Ishikawa (cell line): ENCODE results near the gene FBRSL1.

ENCODE experiments used
- CEBPB ChIP-seq: IDR thresholded peaks from 2 replicates; pipeline ENCODE4 v1.6.1; 2012
- CREB1 ChIP-seq: IDR thresholded peaks from 2 replicates; pipeline ENCODE4 v1.6.1; 2012; ENCODE audit warnings: low read depth
- EGR1 ChIP-seq: IDR thresholded peaks from 2 replicates; pipeline ENCODE4 v1.6.1; 2012
- EP300 ChIP-seq: IDR thresholded peaks from 2 replicates; pipeline ENCODE4 v1.6.1; 2012; ENCODE audit warnings: borderline replicate concordance
- FOXM1 ChIP-seq: IDR thresholded peaks from 2 replicates; pipeline ENCODE4 v1.6.1; 2012; ENCODE audit warnings: low read depth, borderline replicate concordance
- MAX ChIP-seq: IDR thresholded peaks from 2 replicates; pipeline ENCODE4 v1.6.1; 2012
- NFIC ChIP-seq: IDR thresholded peaks from 2 replicates; pipeline ENCODE4 v1.6.1; 2012
- RAD21 ChIP-seq: IDR thresholded peaks from 2 replicates; pipeline ENCODE4 v1.6.1; 2012; ENCODE audit warnings: low read depth
- REST ChIP-seq: IDR thresholded peaks from 2 replicates; pipeline ENCODE4 v1.6.1; 2012; ENCODE audit warnings: low read depth, mild to moderate bottlenecking
- TAF1 ChIP-seq: IDR thresholded peaks from 2 replicates; pipeline ENCODE4 v1.6.1; 2012; ENCODE audit warnings: low read depth, mild to moderate bottlenecking
- TCF12 ChIP-seq: IDR thresholded peaks from 2 replicates; pipeline ENCODE4 v1.6.1; 2012; ENCODE audit warnings: low read depth
- TEAD4 ChIP-seq: IDR thresholded peaks from 2 replicates; pipeline ENCODE4 v1.6.1; 2012
- USF1 ChIP-seq: IDR thresholded peaks from 2 replicates; pipeline ENCODE4 v1.6.1; 2012
- YY1 ChIP-seq: IDR thresholded peaks from 2 replicates; pipeline ENCODE4 v1.6.1; 2012; ENCODE audit warnings: low read depth
- ZBTB7A ChIP-seq: IDR thresholded peaks from 2 replicates; pipeline ENCODE4 v1.6.1; 2012; ENCODE audit warnings: low read depth

FBRSL1 gene

GRCh38 chr12:132489602-132490266 lies at the start of gene FBRSL1:
Gene FBRSL1 (plus strand): TSS chr12:132490151.
- no peak for TF ChIP-seq RAD21
- TF ChIP-seq ZBTB7A, result peak; percentile 83

GRCh38 chr12:132441871-132442863 lies 47.8 kb upstream of the FBRSL1 start:
- no peak for TF ChIP-seq CREB1
- no peak for TF ChIP-seq TEAD4
- no peak for TF ChIP-seq CEBPB
- TF ChIP-seq TCF12, result no peak
- no peak for TF ChIP-seq USF1

- no peak for TF ChIP-seq TEAD4
- no peak for TF ChIP-seq ZBTB7A
- TF ChIP-seq FOXM1, result no peak
- no peak for TF ChIP-seq CREB1
- no peak for TF ChIP-seq EGR1
- no peak for TF ChIP-seq EP300
Observed at GRCh38 chr12:132443091-132443490, 46.9 kb upstream of the FBRSL1 start.

- TF ChIP-seq EP300, result no peak
- TF ChIP-seq CEBPB, result no peak
- no peak for TF ChIP-seq USF1
- no peak for TF ChIP-seq TCF12
- no peak for TF ChIP-seq REST
- no peak for TF ChIP-seq MAX
- TF ChIP-seq RAD21, result no peak
- no peak for TF ChIP-seq TAF1
- TF ChIP-seq CREB1, result no peak
- no peak for TF ChIP-seq YY1
- no peak for TF ChIP-seq FOXM1
- TF ChIP-seq ZBTB7A, result no peak
Observed at GRCh38 chr12:132444283-132444682, 45.7 kb upstream of the FBRSL1 start.

- TF ChIP-seq CEBPB (no peak), FOXM1 (no peak), TAF1 (no peak), TCF12 (no peak), TEAD4 (no peak), NFIC (no peak), MAX (no peak), YY1 (no peak), RAD21 (no peak), ZBTB7A (no peak), USF1 (no peak), EP300 (no peak), REST (no peak), EGR1 (no peak), CREB1 (no peak)
Observed at GRCh38 chr12:132444957-132445883, 44.7 kb upstream of the FBRSL1 start.
